VCaP (cell line): ENCODE measurements around the gene HIVEP3.

Experiments
- H3K27ac ChIP-seq: fragments of 450-650 bp; 2 replicates; pipeline ENCODE4 v1.5.1; 2017
- CTCF ChIP-seq: fragments of 450-650 bp; conservative IDR thresholded peaks from 2 replicates; pipeline ENCODE4 v1.5.1; 2017; ENCODE audit warnings: mild to moderate bottlenecking, moderate library complexity

HIVEP3 gene

GRCh38 chr1:41764656-41765055, 154.1 kb downstream of the HIVEP3 start:
- H3K27ac ChIP-seq, result no peak overlapping the region
- TF ChIP-seq CTCF, result no peak

- no peak overlapping the region for H3K27ac ChIP-seq
- TF ChIP-seq CTCF, result no peak
Observed at GRCh38 chr1:41762777-41763176, 155.9 kb downstream of the HIVEP3 start.

GRCh38 chr1:41762251-41762650, 156.5 kb downstream of the HIVEP3 start:
- TF ChIP-seq CTCF, result no peak
- no peak overlapping the region for H3K27ac ChIP-seq

GRCh38 chr1:41758904-41759548, 159.7 kb downstream of the HIVEP3 start:
- H3K27ac ChIP-seq, result no peak overlapping the region

GRCh38 chr1:41758500-41758899, 160.2 kb downstream of the HIVEP3 start:
- TF ChIP-seq CTCF, result no peak
- no peak overlapping the region for H3K27ac ChIP-seq

More at GRCh38 chr1:41758904-41759548, 159.7 kb downstream of the HIVEP3 start:
- no peak for TF ChIP-seq CTCF

- TF ChIP-seq CTCF, result no peak; the same call in 1 of the 2 replicates
- H3K27ac ChIP-seq, result no peak overlapping the region
Observed at GRCh38 chr1:41754540-41754939, 164.2 kb downstream of the HIVEP3 start.

GRCh38 chr1:41752514-41753170, 166.1 kb downstream of the HIVEP3 start:
- no peak for TF ChIP-seq CTCF
- no peak overlapping the region for H3K27ac ChIP-seq
